ENCODE data around the gene C9orf85. TPM values are rescaled to one million over a fixed set of nuclear protein-coding genes. Genes with fewer than 3 reads are reported as not detected.

C9orf85 gene
- total and polyA plus RNA-seq, 9 of the 15 experiments (the other 6 are each of a cell fraction or from before 2014, with no cell fraction given), result 6.7 to 17.6 (median 13.0) TPM

- Histone ChIP-seq H2AFZ (ENCODE audit: low read depth, low read length) (no peak overlapping the region), H3K9me3 (replicated peaks; ENCODE audit: control insufficient read depth, insufficient read depth, low read depth, low read length) (no peaks in the 10 kb centered on the region), H3K79me2 (ENCODE audit: control insufficient read depth, insufficient read depth, low read length) (no peaks in the 10 kb centered on the region), H3K27me3 (ENCODE audit: control insufficient read depth in 2 of 2, insufficient read depth in 2 of 2, low read length in 2 of 2) (peaks cover 0 to 6% of the 10 kb centered on the region in 2 experiments; a peak in 1 of 5 replicates), H3K9me1 (ENCODE audit: control insufficient read depth, insufficient read depth, low read length) (no peaks in the 10 kb centered on the region), H3K27ac (ENCODE audit: extremely low read depth, low read depth, low read length) (no peak overlapping the region), H3K9ac (ENCODE audit: insufficient read depth in 1 of 2, low read depth in 2 of 2, low read length in 2 of 2) (no peak overlapping the region), H3K4me3 (no peak overlapping the region), H3K4me2 (ENCODE audit: insufficient read depth, low read length) (no peak overlapping the region), H3K36me3 (ENCODE audit: control insufficient read depth, insufficient read depth, low read length) (no peaks in the 10 kb centered on the region), H3K4me1 (replicated peaks in 1 of 2; ENCODE audit: control insufficient read depth in 2 of 2, insufficient read depth in 2 of 2, low read length in 2 of 2) (no peaks in the 10 kb centered on the region; a peak in 1 of 5 replicates), H4K20me1 (replicated peaks; ENCODE audit: control insufficient read depth, insufficient read depth, low read length) (no peaks in the 10 kb centered on the region)
- WGBS (ENCODE audit: insufficient coverage, low coverage, missing lambda C conversion rate), result 27% methylated on average over 2 of the region's 2 CpGs
- intact Hi-C loops (cut with micrococcal nuclease), result no loop called here
- ATAC-seq (no peak), FAIRE-seq (no peak), DNase-seq (ENCODE audit: extremely low read depth in 1 of 4, low spot score in 3 of 4) (no peak)
- ChIA-PET POLR2A (no interaction called here), CTCF (ENCODE audit: low intra/inter-chr PET ratio) (no interaction called here)
- in situ Hi-C loops (cut with MboI), result no loop called here
- BruUV-seq (replicated peaks), result no TSS peak
- no peak for TF ChIP-seq POU5F1 (IDR thresholded peaks at IDR 0.05; ENCODE audit: borderline replicate concordance, low read depth, low read length, partially characterized antibody)
- TF ChIP-seq TCF3 (CRISPR knock-in tag; IDR thresholded peaks at IDR 0.05), result no peak
- TF ChIP-seq KAT8 (IDR thresholded peaks at IDR 0.05; ENCODE audit: low read depth), result no peak
- TF ChIP-seq CHD4 (IDR thresholded peaks at IDR 0.05; ENCODE audit: insufficient read depth, insufficient replicate concordance, low read depth, low read length, poor library complexity, severe bottlenecking), result no peak
- no peak for TF ChIP-seq ZNF655 (CRISPR knock-in tag; IDR thresholded peaks at IDR 0.05)
- TF ChIP-seq SAP30 (IDR thresholded peaks at IDR 0.05; ENCODE audit: borderline replicate concordance, insufficient read depth, low read depth, low read length, poor library complexity, severe bottlenecking), result no peak
- TF ChIP-seq ZNF311 (CRISPR knock-in tag; IDR thresholded peaks at IDR 0.05), result no peak
- TF ChIP-seq ZNF318 (IDR thresholded peaks at IDR 0.05; ENCODE audit: borderline replicate concordance in 1 of 2, low read depth in 1 of 2), result no peak
- no peak for TF ChIP-seq TEAD4 (IDR thresholded peaks at IDR 0.05; ENCODE audit: low read length)
- TF ChIP-seq TEAD4 (CRISPR knock-in tag; IDR thresholded peaks at IDR 0.05; ENCODE audit: borderline replicate concordance), result no peak
These were observed 70.5 kb downstream of the C9orf85 start for GRCh38 chr9:71981944-71982343.
